ENCODE data around the gene NFU1. TPM values are rescaled to one million over a fixed set of nuclear protein-coding genes. Genes with fewer than 3 reads are reported as not detected.

The NFU1 gene
- total and polyA plus RNA-seq, 2 of the 8 experiments (the other 6 are each of a cell fraction or from before 2014, with no cell fraction given), result 18.4 to 45.5 TPM

DNA sequence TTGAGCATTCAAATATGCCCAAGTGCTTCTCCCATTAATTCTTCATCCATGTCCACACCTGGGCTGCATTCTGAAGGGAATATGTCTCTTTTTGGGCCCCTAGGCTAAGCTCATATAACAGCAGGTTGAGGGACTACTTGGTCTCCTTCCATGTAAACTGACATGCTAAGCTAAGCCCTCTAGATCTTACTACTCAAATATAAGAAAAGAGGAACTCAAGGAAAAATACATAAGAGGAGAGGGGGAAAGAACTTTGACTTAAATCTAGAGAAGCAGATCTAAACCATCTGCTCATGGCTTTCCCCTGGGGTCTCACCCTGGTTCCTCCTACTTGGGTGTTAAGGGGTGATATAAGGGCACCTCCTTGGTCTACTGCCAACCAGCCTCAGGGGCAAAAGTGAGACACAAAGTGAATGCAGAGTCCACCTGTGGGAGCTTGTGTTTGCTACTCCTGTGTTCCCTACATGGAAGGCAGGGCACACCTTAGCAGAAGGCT lies 19.8 kb upstream of the NFU1 start:
- ChIA-PET POLR2A (ENCODE audit: partially characterized antibody) (interaction anchor here (0.9 kb wide), 1 partner anchor 10 kb away, joined by 3 read pairs; no protein-coding TSS in a partner anchor), CTCF (ENCODE audit: partially characterized antibody) (interaction anchor here (1.0 to 2.3 kb wide), 2 partner anchors 20 to 81 kb away, joined by 3 to 7 read pairs; partner anchors contain the start of gene NFU1)
- no peak overlapping the region for H4K91ac ChIP-seq (replicated peaks; ENCODE audit: insufficient read length, low read length)
- no peak overlapping the region for H2AFZ ChIP-seq (ENCODE audit: low read length)
- no peaks in the 10 kb centered on the region for H3K36me3 ChIP-seq (ENCODE audit: control insufficient read depth in 2 of 4, insufficient read depth in 4 of 4, low read length in 3 of 4)
- H3K79me2 ChIP-seq (ENCODE audit: control insufficient read depth in 1 of 2, insufficient read depth in 2 of 2, low read length in 2 of 2), result no peaks in the 10 kb centered on the region
- H3K4me3 ChIP-seq (ENCODE audit: extremely low read depth in 1 of 4, insufficient read depth in 2 of 4, low read depth in 3 of 4, low read length in 4 of 4), result no peak overlapping the region
- FAIRE-seq, result no peak
- H3K27me3 ChIP-seq (replicated peaks in 1 of 4; ENCODE audit: control insufficient read depth in 3 of 4, extremely low read depth in 1 of 4, insufficient read depth in 3 of 4, low read length in 3 of 4), result no peaks in the 10 kb centered on the region
- no peak overlapping the region for H3K23ac ChIP-seq (ENCODE audit: insufficient read length)
- no peak for DNase-seq (ENCODE audit: low read depth in 1 of 2, low spot score in 2 of 2)
- H2AK5ac ChIP-seq (ENCODE audit: low read depth, low read length), result no peak overlapping the region
- no peak overlapping the region for H3K4ac ChIP-seq (replicated peaks; ENCODE audit: insufficient read length, low read depth, low read length)
- H3K4me1 ChIP-seq (replicated peaks in 1 of 4; ENCODE audit: control insufficient read depth in 3 of 4, insufficient read depth in 4 of 4, low read length in 3 of 4), result peaks cover 0 to 8% (median 2%) of the 10 kb centered on the region in 4 experiments; a peak in 2 of 7 replicates
- H3K4me2 ChIP-seq (ENCODE audit: insufficient read depth in 1 of 2, low read depth in 2 of 2, low read length in 2 of 2), result no peak overlapping the region
- H3K27ac ChIP-seq (ENCODE audit: low read depth, low read length), result no peak overlapping the region
- H4K8ac ChIP-seq (ENCODE audit: extremely low read depth, insufficient read depth, low read length), result peak overlapping the region; percentile 88; the same call in 1 of the 2 replicates
- no peak overlapping the region for H3K56ac ChIP-seq (replicated peaks; ENCODE audit: insufficient read length, low read depth, low read length)
- no peaks in the 10 kb centered on the region for H3K23me2 ChIP-seq (ENCODE audit: low read depth, low read length)
- H2BK12ac ChIP-seq (ENCODE audit: low read depth, low read length), result no peak overlapping the region
- no peak overlapping the region for H3K18ac ChIP-seq (ENCODE audit: extremely low read depth, low read length)
- H2BK5ac ChIP-seq (ENCODE audit: low read depth, low read length), result no peak overlapping the region
- H2BK120ac ChIP-seq (replicated peaks; ENCODE audit: low read depth, low read length), result no peak overlapping the region
- no peak overlapping the region for H4K5ac ChIP-seq (ENCODE audit: insufficient read length, low read depth, low read length)
- H3K14ac ChIP-seq (ENCODE audit: insufficient read length), result no peak overlapping the region
- no peak overlapping the region for H3K9ac ChIP-seq (replicated peaks in 1 of 4; ENCODE audit: extremely low read depth in 1 of 4, low read depth in 3 of 4, low read length in 3 of 4)
- no peak overlapping the region for H2BK20ac ChIP-seq (ENCODE audit: low read length)
- H3K9me3 ChIP-seq (ENCODE audit: insufficient read depth in 2 of 2, low read depth in 1 of 2, low read length in 1 of 2), result no peaks in the 10 kb centered on the region
- H3K79me1 ChIP-seq (ENCODE audit: low read depth, low read length), result no peaks in the 10 kb centered on the region
- no peaks in the 10 kb centered on the region for H4K20me1 ChIP-seq (replicated peaks in 1 of 2; ENCODE audit: control insufficient read depth in 1 of 2, insufficient read depth in 2 of 2, low read length in 2 of 2)
- H2BK15ac ChIP-seq (ENCODE audit: low read length), result no peak overlapping the region
- TF ChIP-seq POLR2AphosphoS5 (IDR thresholded peaks at IDR 0.05; ENCODE audit: low read depth, low read length), result no peak
- no peak for TF ChIP-seq SRF (IDR thresholded peaks at IDR 0.05; ENCODE audit: low read depth, low read length)
- no peak for TF ChIP-seq POLR2A (IDR thresholded peaks at IDR 0.05; ENCODE audit: control extremely low read depth in 1 of 2, low read depth in 2 of 2, low read length in 2 of 2)
- no peak for TF ChIP-seq KDM4A (IDR thresholded peaks at IDR 0.05; ENCODE audit: low read depth, low read length, severe bottlenecking)
- TF ChIP-seq SUZ12 (IDR thresholded peaks at IDR 0.05; ENCODE audit: low read length), result no peak
- TF ChIP-seq CBX5 (IDR thresholded peaks at IDR 0.05; ENCODE audit: low read depth, low read length), result no peak
- TF ChIP-seq TCF12 (IDR thresholded peaks at IDR 0.05; ENCODE audit: low read depth, low read length), result no peak
- TF ChIP-seq BCL11A (IDR thresholded peaks at IDR 0.05; ENCODE audit: low read depth in 2 of 2, low read length in 2 of 2), result no peak
- no peak for TF ChIP-seq SIX5 (IDR thresholded peaks at IDR 0.05; ENCODE audit: low read depth, low read length)
- TF ChIP-seq BACH1 (IDR thresholded peaks at IDR 0.05; ENCODE audit: low read length), result no peak
- no peak for TF ChIP-seq TEAD4 (IDR thresholded peaks at IDR 0.05; ENCODE audit: low read depth, low read length)
- no peak for TF ChIP-seq CEBPB (IDR thresholded peaks at IDR 0.05; ENCODE audit: low read depth, low read length)
- TF ChIP-seq, protein P1, sequence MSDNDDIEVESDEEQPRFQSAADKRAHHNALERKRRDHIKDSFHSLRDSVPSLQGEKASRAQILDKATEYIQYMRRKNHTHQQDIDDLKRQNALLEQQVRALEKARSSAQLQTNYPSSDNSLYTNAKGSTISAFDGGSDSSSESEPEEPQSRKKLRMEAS (IDR thresholded peaks at IDR 0.05), result no peak
- TF ChIP-seq, protein P2, sequence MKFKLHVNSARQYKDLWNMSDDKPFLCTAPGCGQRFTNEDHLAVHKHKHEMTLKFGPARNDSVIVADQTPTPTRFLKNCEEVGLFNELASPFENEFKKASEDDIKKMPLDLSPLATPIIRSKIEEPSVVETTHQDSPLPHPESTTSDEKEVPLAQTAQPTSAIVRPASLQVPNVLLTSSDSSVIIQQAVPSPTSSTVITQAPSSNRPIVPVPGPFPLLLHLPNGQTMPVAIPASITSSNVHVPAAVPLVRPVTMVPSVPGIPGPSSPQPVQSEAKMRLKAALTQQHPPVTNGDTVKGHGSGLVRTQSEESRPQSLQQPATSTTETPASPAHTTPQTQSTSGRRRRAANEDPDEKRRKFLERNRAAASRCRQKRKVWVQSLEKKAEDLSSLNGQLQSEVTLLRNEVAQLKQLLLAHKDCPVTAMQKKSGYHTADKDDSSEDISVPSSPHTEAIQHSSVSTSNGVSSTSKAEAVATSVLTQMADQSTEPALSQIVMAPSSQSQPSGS (IDR thresholded peaks at IDR 0.05; ENCODE audit: low read length), result no peak
- no peak for TF ChIP-seq RBBP5 (IDR thresholded peaks at IDR 0.05; ENCODE audit: borderline replicate concordance, low read depth, low read length)
